Chondrocyte (in vitro differentiated cells): ENCODE measurements around the gene TNFRSF19. TPM values are rescaled to one million over a fixed set of nuclear protein-coding genes. Genes with fewer than 3 reads are reported as not detected.

Experiments used
- DNase-seq: peaks from one replicate; pipeline ENCODE4 v3.0.0; 2021; ENCODE audit warnings: mixed read lengths, low spot score
- H3K27ac Mint-ChIP-seq: one replicate; pipeline ENCODE4 v1.8.0; 2021; ENCODE audit warnings: mild to moderate bottlenecking, moderate library complexity, mixed read lengths; ENCODE audit not compliant: unreplicated experiment
- H3K27me3 Mint-ChIP-seq: 2 replicates; pipeline ENCODE4 v1.8.0; 2021; ENCODE audit warnings: low read depth, mixed read lengths
- H3K36me3 Mint-ChIP-seq: 2 replicates; pipeline ENCODE4 v1.8.0; 2021; ENCODE audit warnings: low read depth, mixed read lengths
- H3K4me1 Mint-ChIP-seq: 2 replicates; pipeline ENCODE4 v1.8.0; 2021; ENCODE audit warnings: low read depth, mild to moderate bottlenecking, mixed read lengths
- H3K4me3 Mint-ChIP-seq: one replicate; pipeline ENCODE4 v1.8.0; 2021; ENCODE audit warnings: mild to moderate bottlenecking, moderate library complexity, mixed read lengths; ENCODE audit not compliant: unreplicated experiment
- H3K9me3 Mint-ChIP-seq: 2 replicates; pipeline ENCODE4 v1.8.0; 2021; ENCODE audit warnings: low read depth, mixed read lengths
- CTCF ChIP-seq: fragments of 200-600 bp; sonication (generic); IDR thresholded peaks from 2 replicates; pipeline ENCODE4 v1.5.0; 2021; ENCODE audit warnings: antibody characterized with exemption, mild to moderate bottlenecking, moderate library complexity
- total RNA-seq: library from RNA; stranded (reverse); gene quantifications from 3 replicates; pipeline ENCODE4 v1.2.1, GENCODE V29; 2021

TNFRSF19 gene
- total RNA-seq, 1 donor from 2014 or later, result 1.3 TPM

GRCh38 chr13:23552171-23552570 is 18.0 kb upstream of the TNFRSF19 start:
- no peaks in the 10 kb centered on the region for H3K9me3 Mint-ChIP-seq
- no peak overlapping the region for H3K4me3 Mint-ChIP-seq
- no peak for DNase-seq
- no peaks in the 10 kb centered on the region for H3K36me3 Mint-ChIP-seq
- no peaks in the 10 kb centered on the region for H3K27me3 Mint-ChIP-seq
- peaks cover 3% of the 10 kb centered on the region for H3K4me1 Mint-ChIP-seq
- H3K27ac Mint-ChIP-seq, result no peak overlapping the region
- no peak for TF ChIP-seq CTCF

- no peak overlapping the region for H3K4me3 Mint-ChIP-seq
Observed at GRCh38 chr13:23552661-23553060, 17.6 kb upstream of the TNFRSF19 start.

GRCh38 chr13:23554000-23554399 is 16.2 kb upstream of the TNFRSF19 start:
- no peak for TF ChIP-seq CTCF

More at GRCh38 chr13:23552661-23553060, 17.6 kb upstream of the TNFRSF19 start:
- DNase-seq, result no peak
- H3K9me3 Mint-ChIP-seq, result no peaks in the 10 kb centered on the region
- H3K27ac Mint-ChIP-seq, result no peak overlapping the region
- no peaks in the 10 kb centered on the region for H3K36me3 Mint-ChIP-seq
- no peak for TF ChIP-seq CTCF
- H3K4me1 Mint-ChIP-seq, result peaks cover under 1% of the 10 kb centered on the region
- no peaks in the 10 kb centered on the region for H3K27me3 Mint-ChIP-seq

DNA sequence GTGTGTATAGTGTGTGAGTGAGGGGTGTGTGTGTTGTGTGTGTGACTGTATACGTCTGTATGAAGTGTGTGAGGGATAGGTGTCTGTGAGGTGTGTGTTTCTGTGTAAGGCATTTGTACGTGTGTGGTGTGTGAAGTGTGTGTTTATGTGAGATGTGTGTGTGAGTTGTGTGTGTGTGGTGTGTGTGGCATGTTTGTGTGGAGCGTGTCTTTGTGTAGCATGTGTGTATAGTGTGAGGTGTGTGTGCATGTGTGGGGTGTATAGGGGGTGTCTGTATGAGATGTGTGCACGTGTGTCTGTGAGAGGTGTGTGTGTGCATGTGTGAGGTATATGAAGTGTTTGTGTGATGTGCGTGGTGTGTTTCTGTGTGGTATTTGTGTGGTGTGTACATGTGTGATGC is 13.2 kb upstream of the TNFRSF19 start:
- Mint-ChIP-seq H3K27me3 (no peaks in the 10 kb centered on the region), H3K4me3 (no peak overlapping the region), H3K9me3 (no peaks in the 10 kb centered on the region), H3K27ac (no peak overlapping the region), H3K36me3 (no peaks in the 10 kb centered on the region), H3K4me1 (peaks cover 4% of the 10 kb centered on the region)
- no peak for DNase-seq
- TF ChIP-seq CTCF, result no peak

More at GRCh38 chr13:23554000-23554399, 16.2 kb upstream of the TNFRSF19 start:
- Mint-ChIP-seq H3K9me3 (no peaks in the 10 kb centered on the region), H3K27me3 (no peaks in the 10 kb centered on the region), H3K4me1 (no peaks in the 10 kb centered on the region), H3K4me3 (no peak overlapping the region), H3K27ac (no peak overlapping the region), H3K36me3 (no peaks in the 10 kb centered on the region)
- DNase-seq, result no peak

DNA sequence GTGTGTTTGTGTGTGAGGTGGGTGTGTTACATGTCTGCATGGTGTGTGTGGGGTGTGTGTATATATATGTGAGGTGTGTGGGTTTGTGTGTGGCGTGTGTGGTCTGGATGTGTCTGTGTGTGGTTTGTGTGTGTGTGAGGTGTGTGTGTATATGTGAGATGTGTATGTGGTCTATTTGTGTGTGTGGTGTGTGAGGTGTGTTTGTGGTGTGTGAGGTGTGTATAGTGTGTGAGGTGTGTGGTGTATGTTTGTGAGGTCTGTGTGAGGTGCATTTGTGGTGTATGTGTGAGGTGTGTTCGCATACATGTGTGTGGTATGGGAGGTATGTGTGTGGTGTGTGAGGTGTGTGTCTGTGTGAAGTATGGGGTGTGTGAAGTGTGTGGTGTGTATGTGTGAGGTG is 12.5 kb upstream of the TNFRSF19 start:
- no peaks in the 10 kb centered on the region for H3K9me3 Mint-ChIP-seq
- H3K27ac Mint-ChIP-seq, result no peak overlapping the region
- H3K4me1 Mint-ChIP-seq, result peaks cover 4% of the 10 kb centered on the region
- no peak for TF ChIP-seq CTCF
- H3K4me3 Mint-ChIP-seq, result no peak overlapping the region
- H3K36me3 Mint-ChIP-seq, result no peaks in the 10 kb centered on the region
- H3K27me3 Mint-ChIP-seq, result no peaks in the 10 kb centered on the region
- no peak for DNase-seq
